ENCODE measurements around the gene DSTYK. TPM values are rescaled to one million over a fixed set of nuclear protein-coding genes. Genes with fewer than 3 reads are reported as not detected.

Gene DSTYK
- total and polyA plus RNA-seq, 3 donors from 2014 or later = 15.2 to 17.2 (median 15.4) TPM

GRCh38 chr1:205118752-205119151, 92.8 kb downstream of the DSTYK start:
- Histone ChIP-seq H3K4me3 (no peak overlapping the region), H3K4me1 (peaks cover 13% of the 10 kb centered on the region), H3K27me3 (no peaks in the 10 kb centered on the region), H3K36me3 (ENCODE audit: low read depth, missing control alignments) (no peaks in the 10 kb centered on the region), H3K9me3 (no peaks in the 10 kb centered on the region), H3K27ac (no peak overlapping the region)
- DNase-seq = no peak
- TF ChIP-seq CTCF (IDR thresholded peaks at IDR 0.05) = no peak
- no peak for TF ChIP-seq POLR2A (IDR thresholded peaks at IDR 0.05)
- intact Hi-C loops (cut with DNase I; ENCODE audit: low total_unique reads) = no loop called here
- WGBS, 2 donors = 77 to 85% methylated on average over 2 of the region's 2 CpGs

- Histone ChIP-seq H3K4me3 (no peak overlapping the region), H3K36me3 (ENCODE audit: low read depth, missing control alignments) (no peaks in the 10 kb centered on the region), H3K9me3 (no peaks in the 10 kb centered on the region), H3K27me3 (no peaks in the 10 kb centered on the region), H3K4me1 (no peaks in the 10 kb centered on the region), H3K27ac (no peak overlapping the region)
- TF ChIP-seq POLR2A (IDR thresholded peaks at IDR 0.05) (no peak), CTCF (IDR thresholded peaks at IDR 0.05) (no peak)
- no peak for DNase-seq
- intact Hi-C loops (cut with DNase I; ENCODE audit: low total_unique reads) = no loop called here
Observed at GRCh38 chr1:205111354-205111753, 100.1 kb downstream of the DSTYK start.

GRCh38 chr1:205109711-205110110, 101.8 kb downstream of the DSTYK start:
- Histone ChIP-seq H3K9me3 (no peaks in the 10 kb centered on the region), H3K27ac (no peak overlapping the region), H3K27me3 (no peaks in the 10 kb centered on the region), H3K36me3 (ENCODE audit: low read depth, missing control alignments) (no peaks in the 10 kb centered on the region), H3K4me3 (no peak overlapping the region), H3K4me1 (no peaks in the 10 kb centered on the region)
- TF ChIP-seq POLR2A (IDR thresholded peaks at IDR 0.05) = no peak
- TF ChIP-seq CTCF (IDR thresholded peaks at IDR 0.05) = no peak
- 77 to 87% methylated on average over 5 of the region's 5 CpGs for WGBS, 2 donors
- DNase-seq = no peak
- intact Hi-C loops (cut with DNase I; ENCODE audit: low total_unique reads) = no loop called here

- Histone ChIP-seq H3K4me3 (no peak overlapping the region), H3K27ac (no peak overlapping the region), H3K9me3 (no peaks in the 10 kb centered on the region), H3K27me3 (no peaks in the 10 kb centered on the region), H3K36me3 (ENCODE audit: low read depth, missing control alignments) (no peaks in the 10 kb centered on the region), H3K4me1 (no peaks in the 10 kb centered on the region)
- TF ChIP-seq CTCF (IDR thresholded peaks at IDR 0.05) (no peak), POLR2A (IDR thresholded peaks at IDR 0.05) (no peak)
- no peak for DNase-seq
- intact Hi-C loops (cut with DNase I; ENCODE audit: low total_unique reads) = no loop called here
- WGBS, 2 donors = 84 to 90% methylated on average over 1 of the region's 1 CpG
Observed at GRCh38 chr1:205109269-205109668, 102.2 kb downstream of the DSTYK start.

GRCh38 chr1:205108464-205108863, 103.0 kb downstream of the DSTYK start:
- WGBS, 2 donors = 88 to 94% methylated on average over 4 of the region's 4 CpGs
- TF ChIP-seq POLR2A (IDR thresholded peaks at IDR 0.05) = no peak
- no peak for TF ChIP-seq CTCF (IDR thresholded peaks at IDR 0.05)
- Histone ChIP-seq H3K36me3 (ENCODE audit: low read depth, missing control alignments) (no peaks in the 10 kb centered on the region), H3K4me1 (no peaks in the 10 kb centered on the region), H3K4me3 (no peak overlapping the region), H3K9me3 (no peaks in the 10 kb centered on the region), H3K27ac (no peak overlapping the region), H3K27me3 (no peaks in the 10 kb centered on the region)
- intact Hi-C loops (cut with DNase I; ENCODE audit: low total_unique reads) = no loop called here
- no peak for DNase-seq
